ENCODE data around the gene KLHL22.
"Not testable (repeated sequence)": the region's sequence is repeated elsewhere in the genome, so short reads cannot be mapped to it uniquely, and the experiment has no call there.

KLHL22 gene

GRCh38 chr22:20405291-20405930 lies 90.2 kb downstream of the KLHL22 start:
- no peak for DNase-seq (ENCODE audit: extremely low read depth in 1 of 2, low read depth in 1 of 2)

DNA sequence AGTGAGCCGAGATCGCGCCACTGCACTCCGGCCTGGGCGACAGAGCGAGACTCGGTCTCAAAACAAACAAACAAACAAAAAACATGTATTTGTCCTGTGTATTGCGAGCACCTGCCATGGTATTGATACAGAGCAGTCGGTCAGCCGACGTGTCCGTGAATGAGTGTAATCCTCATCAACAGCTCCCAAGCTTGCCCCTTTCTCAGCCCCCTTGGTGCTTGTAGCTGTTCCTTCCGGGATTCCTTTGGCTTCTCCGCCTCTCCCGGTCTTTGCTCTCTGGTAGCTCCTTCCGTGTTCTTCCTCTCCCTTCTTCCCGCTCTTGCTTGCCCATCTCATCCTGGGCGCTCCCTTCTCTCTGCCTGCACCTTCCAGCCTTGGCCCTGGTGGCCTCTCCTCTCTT lies 90.7 kb downstream of the KLHL22 start:
- DNase-seq (ENCODE audit: extremely low read depth in 1 of 2, low read depth in 1 of 2), result no peak

GRCh38 chr22:20403779-20404140 lies 91.8 kb downstream of the KLHL22 start:
- no peak for DNase-seq (ENCODE audit: extremely low read depth in 1 of 2, low read depth in 1 of 2)

DNA sequence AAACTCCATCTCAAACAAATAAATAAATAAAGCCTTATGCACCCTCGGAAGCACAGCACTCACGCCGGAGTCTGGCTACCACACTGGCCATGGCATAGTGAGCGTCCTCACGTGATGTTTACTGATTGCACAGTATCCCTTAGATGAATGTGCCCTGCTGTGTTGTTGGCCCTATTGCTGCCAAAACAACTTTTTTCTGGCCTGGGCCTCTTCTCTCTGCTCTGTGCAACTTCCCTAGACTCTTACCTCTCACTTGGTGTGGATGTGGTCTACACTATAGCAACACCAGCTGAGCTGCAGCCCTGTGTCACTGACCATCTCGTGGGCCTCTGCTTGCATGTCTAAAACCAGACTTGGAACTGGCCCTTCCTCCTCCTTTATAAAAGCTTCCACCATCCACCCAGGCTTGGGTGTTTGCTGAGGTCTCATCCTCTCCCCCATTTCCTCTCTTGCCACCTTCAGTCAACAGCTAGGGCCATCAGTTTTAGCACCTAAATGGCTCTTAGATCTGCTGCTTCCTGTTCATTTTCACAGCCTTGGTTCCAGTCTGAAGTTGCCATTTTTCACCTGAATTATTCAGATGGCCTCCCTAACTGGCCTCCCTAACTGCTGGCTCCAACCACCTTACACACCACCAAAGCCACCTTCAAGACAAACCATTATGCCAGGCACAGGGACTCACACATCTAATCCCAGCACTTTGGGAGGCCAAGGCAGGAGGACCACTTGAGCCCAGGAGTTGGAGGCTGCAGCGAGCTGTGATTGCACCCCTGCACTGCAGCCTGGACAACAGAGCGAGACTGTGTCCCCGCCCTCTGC lies 92.4 kb downstream of the KLHL22 start:
- no peak for DNase-seq (ENCODE audit: extremely low read depth in 1 of 2, low read depth in 1 of 2)

GRCh38 chr22:20401376-20402014 lies 94.1 kb downstream of the KLHL22 start:
- no peak for DNase-seq (ENCODE audit: extremely low read depth in 1 of 2, low read depth in 1 of 2)

GRCh38 chr22:20400606-20401375 lies 94.8 kb downstream of the KLHL22 start:
- no peak for DNase-seq (ENCODE audit: extremely low read depth in 1 of 2, low read depth in 1 of 2)

DNA sequence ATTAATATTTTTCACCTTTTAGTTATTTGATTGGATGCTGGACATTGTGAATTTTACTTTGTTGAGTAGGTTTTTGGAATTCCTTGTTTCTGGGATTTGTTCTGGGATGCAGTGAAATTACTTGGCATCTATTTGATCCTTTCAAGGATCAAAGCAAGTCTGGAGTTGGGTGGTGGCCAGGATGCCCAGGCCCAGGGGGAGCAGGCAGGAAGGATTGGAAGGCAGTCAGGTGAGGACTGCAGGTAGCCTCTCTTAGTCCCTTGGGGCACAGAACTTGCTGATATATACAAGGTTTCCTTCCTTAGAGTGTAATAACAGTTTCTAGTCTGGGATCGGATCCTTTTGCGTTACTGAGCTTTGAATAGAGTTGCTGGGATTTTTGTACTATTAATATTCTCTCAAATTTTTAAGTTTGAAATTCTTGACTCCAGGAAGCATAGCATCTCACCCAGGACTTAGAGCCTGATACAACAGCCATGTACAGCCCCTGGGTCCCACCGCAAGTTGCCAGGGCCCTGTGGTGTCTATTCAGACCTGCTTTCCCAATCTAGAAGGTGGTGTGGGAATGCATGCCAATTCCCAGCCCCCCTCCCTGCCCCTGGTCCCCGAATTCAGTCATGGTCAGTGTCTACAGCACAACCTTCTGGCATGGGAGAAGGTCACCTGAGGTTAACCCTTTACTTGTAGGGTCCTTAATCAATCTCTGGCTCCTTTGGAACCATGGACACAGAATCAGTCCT lies 95.6 kb downstream of the KLHL22 start:
- no peak for DNase-seq (ENCODE audit: extremely low read depth in 1 of 2, low read depth in 1 of 2)

DNA sequence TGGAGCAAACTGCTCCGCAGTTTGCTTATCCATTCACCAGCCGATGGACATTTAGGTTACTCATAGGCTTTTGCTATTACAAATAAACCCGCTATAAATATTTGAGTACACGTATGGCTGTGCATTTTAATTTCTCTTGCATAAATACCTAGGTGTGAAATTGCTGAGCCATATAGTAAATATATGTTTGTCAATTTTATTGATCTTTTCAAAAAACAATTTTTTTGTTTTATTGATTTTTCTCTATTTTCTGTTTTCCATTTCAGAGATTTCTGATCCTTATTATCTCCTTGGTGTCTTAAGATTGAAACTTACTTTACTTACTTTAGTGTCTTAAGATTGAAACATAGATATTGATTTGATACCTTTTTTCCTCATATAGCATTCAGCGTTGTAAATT lies 97.2 kb downstream of the KLHL22 start:
- no peak for DNase-seq (ENCODE audit: extremely low read depth in 1 of 2, low read depth in 1 of 2)

DNA sequence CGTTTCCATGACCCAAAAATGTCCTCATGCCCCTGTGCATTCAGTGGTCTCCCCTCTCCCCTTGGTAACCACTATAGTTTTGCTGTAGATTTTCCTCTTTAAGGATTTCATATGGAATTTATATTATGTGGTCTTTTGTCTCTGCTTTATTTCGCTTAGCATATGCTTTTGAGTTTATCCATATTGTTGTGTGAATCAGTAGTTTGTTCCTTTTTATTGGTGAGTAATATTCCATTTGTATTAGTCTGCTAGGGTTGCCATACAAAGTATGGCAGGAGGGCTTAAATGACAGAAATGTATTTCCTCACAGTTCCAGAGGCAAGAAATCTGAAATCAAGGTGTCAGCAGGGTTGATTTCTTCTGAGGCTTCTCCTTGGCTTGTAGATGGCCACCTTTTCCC lies 98.1 kb downstream of the KLHL22 start:
- DNase-seq (ENCODE audit: extremely low read depth in 1 of 2, low read depth in 1 of 2), result no peak

DNA sequence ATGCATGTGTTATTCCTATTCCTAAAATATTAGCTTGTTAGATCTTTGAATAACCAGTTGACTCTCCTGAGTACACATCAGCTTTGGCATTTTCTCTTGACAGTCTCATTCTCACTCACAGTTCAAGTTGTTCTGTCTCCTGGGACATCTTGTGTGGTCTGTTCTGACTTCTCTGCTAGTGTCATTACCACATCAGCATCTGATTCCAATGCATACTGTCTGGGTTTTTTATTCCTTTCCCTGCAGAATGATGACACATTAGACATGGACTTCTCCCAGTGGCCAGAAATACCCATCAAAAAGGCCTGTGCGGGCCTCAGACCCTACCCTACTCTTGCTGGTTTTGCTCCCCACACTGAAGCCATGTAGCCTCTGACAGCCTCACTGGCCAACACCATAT lies 99.0 kb downstream of the KLHL22 start:
- DNase-seq (ENCODE audit: extremely low read depth in 1 of 2, low read depth in 1 of 2), result no peak

DNA sequence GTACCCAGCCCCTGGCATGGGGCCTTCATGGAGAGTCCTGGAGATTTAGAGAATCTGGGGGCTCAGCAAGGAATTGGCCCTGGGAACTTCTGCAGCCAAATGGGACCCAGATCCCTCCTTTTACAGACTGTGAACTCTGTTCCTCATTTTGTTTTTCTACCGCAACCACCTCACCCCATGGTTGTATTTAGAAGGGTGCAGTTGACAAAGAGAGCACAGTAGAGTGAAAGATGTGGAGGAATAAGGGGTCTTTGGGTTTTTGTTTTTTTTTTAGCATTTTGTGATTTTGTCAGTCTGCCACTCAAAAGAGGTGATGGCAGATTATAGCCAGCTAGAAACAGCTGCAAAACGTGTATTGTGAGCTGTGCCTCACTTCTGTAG lies 99.7 kb downstream of the KLHL22 start:
- DNase-seq (ENCODE audit: extremely low read depth in 1 of 2, low read depth in 1 of 2), result no peak

DNA sequence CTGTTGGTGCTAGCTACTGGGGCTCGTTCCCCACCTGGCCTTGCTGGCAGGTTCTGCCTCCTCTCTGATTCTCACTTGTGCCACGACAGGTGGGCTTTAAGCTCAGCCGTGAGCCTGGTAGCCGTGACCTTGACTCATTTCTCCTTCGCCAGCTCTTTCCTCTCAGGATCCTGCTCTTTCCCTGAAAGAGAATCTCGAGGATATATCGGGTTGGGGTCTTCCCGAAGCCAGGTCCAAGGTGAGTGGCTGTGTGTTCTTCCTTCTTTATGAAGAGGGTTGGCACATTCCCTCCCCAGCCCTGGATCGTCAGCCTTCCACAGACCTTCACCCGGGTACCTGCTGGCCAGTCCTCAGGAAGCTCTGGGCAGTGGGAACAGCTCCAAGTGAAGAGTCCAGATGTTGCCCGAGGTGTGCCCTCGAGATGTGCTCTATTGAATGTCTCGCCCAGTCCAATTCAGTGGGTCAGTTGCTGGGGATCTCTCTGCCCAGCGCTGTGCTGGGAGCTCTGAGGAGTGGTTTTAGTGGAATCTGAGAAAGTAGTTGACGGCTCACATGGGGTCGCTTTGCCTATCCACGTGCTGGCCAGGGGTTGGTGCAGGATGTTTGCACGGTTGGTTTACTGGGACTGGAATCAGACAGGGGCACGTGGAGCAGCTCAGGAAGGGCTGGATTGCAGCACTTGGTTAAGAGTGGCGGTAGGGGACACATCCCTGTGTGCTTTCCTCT lies 100.3 kb downstream of the KLHL22 start:
- no peak for DNase-seq (ENCODE audit: extremely low read depth in 1 of 2, low read depth in 1 of 2)

DNA sequence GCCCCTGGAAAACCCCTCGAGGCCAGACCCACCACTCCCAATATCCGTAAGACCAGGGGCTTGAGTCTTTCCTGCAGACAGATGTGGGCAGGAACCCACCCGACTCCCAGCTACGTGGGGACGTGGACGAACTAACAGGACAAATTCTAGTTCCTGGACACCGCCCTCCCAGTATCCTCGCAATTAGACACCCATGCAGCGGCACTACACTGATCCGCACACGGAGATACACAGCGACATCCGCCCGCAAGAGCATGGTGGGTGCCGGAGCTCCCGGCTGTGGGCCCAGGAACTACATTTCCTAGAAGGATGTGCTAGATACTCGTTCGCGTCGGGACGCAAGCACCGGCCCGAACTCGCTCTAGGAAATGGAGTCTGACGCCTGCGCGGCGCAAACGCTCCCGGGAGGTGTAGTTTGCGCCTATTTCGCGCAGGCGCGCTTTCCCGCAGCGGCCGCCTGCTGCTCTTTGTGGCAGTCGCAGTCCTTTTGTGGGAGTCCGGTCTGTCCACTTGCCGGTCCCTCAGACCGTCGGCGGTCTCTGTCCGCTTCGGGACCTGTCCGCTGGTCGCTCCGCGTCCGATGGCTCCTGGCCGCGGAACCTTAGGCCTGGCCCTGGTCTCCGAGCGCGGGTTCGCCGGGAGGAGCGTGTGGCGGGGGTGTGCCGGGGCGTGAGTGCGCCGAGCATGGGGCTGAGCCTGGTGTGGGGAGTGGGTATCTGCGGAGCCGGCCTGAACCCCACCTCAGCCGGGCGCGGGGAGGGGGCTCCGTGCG lies 101.7 kb downstream of the KLHL22 start, which contains the start of gene ZNF74:
Gene ZNF74 (plus strand): TSS at position 447 of the 772 bp plus-strand sequence. CDS start 478 bp downstream, outside the sequence.
- DNase-seq (ENCODE audit: extremely low read depth in 1 of 2, low read depth in 1 of 2), result peak; percentile 54 to 70

- DNase-seq (ENCODE audit: extremely low read depth in 1 of 2, low read depth in 1 of 2), result no peak
Measured at GRCh38 chr22:20392983-20393704, 102.5 kb downstream of the KLHL22 start.

DNA sequence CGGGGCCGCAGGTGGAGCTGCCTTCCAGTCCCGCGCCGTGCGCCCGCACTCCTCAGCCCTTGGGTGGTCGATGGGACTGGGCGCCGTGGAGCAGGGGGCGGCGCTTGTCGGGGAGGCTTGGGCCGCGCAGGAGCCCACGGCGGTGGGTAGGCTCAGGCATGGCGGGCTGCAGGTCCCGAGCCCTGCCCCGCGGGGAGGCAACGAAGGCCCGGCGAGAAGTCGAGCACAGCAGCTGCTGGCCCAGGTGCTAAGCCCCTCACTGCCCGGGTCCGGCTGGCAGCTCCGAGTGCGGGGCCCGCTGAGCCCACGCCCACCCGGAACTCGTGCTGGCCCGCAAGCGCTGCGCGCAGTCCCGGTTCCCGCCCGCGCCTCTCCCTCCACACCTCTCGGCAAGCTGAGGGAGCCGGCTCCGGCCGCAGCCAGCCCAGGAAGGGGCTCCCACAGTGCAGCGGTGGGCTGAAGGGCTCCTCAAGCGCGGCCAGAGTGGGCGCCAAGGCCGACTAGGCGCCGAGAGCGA lies 103.2 kb downstream of the KLHL22 start:
- DNase-seq (ENCODE audit: extremely low read depth in 1 of 2, low read depth in 1 of 2), result not testable (repeated sequence)
